Panc1 (cell line): Measurements from ENCODE around the gene BTN2A1.

ENCODE experiments used
- POLR2AphosphoS5 ChIP-seq: IDR thresholded peaks from 2 replicates; pipeline ENCODE4 v1.6.1; 2012; ENCODE audit warnings: mild to moderate bottlenecking, low read depth, low read length, moderate library complexity
- SIN3A ChIP-seq: IDR thresholded peaks from 2 replicates; pipeline ENCODE4 v1.6.1; 2012; ENCODE audit warnings: low read depth, mild to moderate bottlenecking, low read length, moderate library complexity, borderline replicate concordance; ENCODE audit not compliant: insufficient read depth
- TCF7L2 ChIP-seq: IDR thresholded peaks from 2 replicates; pipeline ENCODE4 v1.6.1; 2011; ENCODE audit warnings: mild to moderate bottlenecking, low read depth, low read length, inconsistent platforms
- TF ChIP-seq, protein P1 (sequence below): fragments of 450-650 bp; IDR thresholded peaks from 2 replicates; pipeline ENCODE4 v1.5.1; 2017; ENCODE audit warnings: mild to moderate bottlenecking

DNA sequence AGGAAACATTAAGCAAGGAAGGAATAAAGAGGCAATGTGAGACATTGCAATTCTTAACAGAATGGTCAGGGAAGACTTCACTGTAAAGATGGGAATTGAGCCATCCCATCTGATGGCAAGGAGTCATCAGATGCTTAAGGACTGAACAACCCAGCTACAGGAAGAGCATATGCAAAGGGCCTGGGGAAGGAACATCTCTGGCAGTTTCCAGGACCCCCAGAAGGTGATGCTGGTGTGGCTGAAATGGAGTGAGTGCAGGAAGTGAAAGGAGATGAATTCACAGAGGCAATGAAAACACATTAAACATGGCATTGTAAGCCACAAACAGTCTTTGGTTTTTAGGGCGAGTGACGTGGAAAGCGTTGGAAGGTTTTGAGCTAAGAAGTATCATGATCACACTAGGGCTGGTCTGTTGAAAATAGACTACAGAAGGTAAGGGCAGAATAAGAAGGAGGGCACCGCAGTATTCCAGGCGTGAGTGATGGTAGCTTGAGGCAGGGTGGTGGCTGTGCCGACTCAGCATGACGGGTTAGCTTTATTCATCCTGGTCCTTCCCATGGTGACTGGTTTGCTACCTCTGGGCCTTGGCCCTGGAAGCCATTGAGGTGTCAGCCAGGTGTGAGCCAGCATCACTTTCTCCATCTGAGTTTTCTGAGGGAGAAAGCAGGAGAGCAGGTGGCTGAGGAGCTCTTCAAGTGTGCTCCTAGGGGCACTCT is 6.8 kb downstream of the BTN2A1 start:
- TF ChIP-seq, protein P1, sequence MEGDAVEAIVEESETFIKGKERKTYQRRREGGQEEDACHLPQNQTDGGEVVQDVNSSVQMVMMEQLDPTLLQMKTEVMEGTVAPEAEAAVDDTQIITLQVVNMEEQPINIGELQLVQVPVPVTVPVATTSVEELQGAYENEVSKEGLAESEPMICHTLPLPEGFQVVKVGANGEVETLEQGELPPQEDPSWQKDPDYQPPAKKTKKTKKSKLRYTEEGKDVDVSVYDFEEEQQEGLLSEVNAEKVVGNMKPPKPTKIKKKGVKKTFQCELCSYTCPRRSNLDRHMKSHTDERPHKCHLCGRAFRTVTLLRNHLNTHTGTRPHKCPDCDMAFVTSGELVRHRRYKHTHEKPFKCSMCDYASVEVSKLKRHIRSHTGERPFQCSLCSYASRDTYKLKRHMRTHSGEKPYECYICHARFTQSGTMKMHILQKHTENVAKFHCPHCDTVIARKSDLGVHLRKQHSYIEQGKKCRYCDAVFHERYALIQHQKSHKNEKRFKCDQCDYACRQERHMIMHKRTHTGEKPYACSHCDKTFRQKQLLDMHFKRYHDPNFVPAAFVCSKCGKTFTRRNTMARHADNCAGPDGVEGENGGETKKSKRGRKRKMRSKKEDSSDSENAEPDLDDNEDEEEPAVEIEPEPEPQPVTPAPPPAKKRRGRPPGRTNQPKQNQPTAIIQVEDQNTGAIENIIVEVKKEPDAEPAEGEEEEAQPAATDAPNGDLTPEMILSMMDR = no peak
- TF ChIP-seq SIN3A = no peak
- no peak for TF ChIP-seq TCF7L2
- TF ChIP-seq POLR2AphosphoS5 = no peak
